ENCODE results near the gene KRTAP19-5. TPM values are rescaled to one million over a fixed set of nuclear protein-coding genes. Genes with fewer than 3 reads are reported as not detected.

KRTAP19-5 gene
- total and polyA plus RNA-seq, 4 experiments from 2014 or later: not detected

DNA sequence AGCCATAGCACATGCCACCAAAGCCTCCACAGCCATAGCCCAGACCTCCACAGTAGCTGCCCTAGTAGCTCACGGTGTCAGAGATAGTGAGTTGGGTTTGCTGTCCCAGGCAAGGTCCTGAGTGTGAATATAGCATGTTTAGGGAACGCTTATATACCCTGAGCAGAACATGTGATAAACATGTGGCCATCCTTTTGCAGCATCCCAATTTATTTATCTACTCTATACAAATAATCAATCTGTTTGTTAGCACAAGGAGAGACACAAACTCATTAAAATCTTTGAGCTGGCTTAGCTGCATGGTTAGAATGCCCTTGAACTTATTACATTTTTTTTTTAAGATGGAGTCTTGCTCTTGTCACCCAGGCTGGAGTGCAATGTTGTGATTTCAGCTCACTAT lies 14.6 kb downstream of the KRTAP19-5 start, which contains the start of gene KRTAP19-2:
TSS of gene KRTAP19-2 (minus strand) at position 101 of the 400 bp plus-strand sequence. CDS start at position 13, 88 bp downstream.
- no peak for DNase-seq
- H3K4me3 Mint-ChIP-seq: no peak within 1 kb of the TSS
- Histone ChIP-seq H3K4me1 (ENCODE audit: insufficient read depth, low read length) (no peaks in the 10 kb centered on the region), H3K4me3 (ENCODE audit: low read length in 2 of 2) (no peak within 1 kb of the TSS), H3K27me3 (ENCODE audit: insufficient read depth, low read length) (no peaks in the 10 kb centered on the region), H3K9me3 (ENCODE audit: control insufficient read depth in 1 of 2, low read length in 2 of 2) (peaks cover 0 to 3% of the 10 kb centered on the region in 2 donors), H3K36me3 (ENCODE audit: insufficient read depth, low read length) (no peaks in the 10 kb centered on the region), H3K27ac (ENCODE audit: low read depth, low read length) (no peak within 1 kb of the TSS)
- no peaks in the 10 kb centered on the region for H3K36me3 Mint-ChIP-seq
- ChIA-PET CTCF (ENCODE audit: partially characterized antibody) (no interaction called here), POLR2A (ENCODE audit: partially characterized antibody) (no interaction called here)
- no peaks in the 10 kb centered on the region for H3K4me1 Mint-ChIP-seq
- peaks cover 3 to 11% (median 9%) of the 10 kb centered on the region in 8 donors for H3K9me3 Mint-ChIP-seq
- intact Hi-C loops (cut with micrococcal nuclease): no loop called here
- H3K27ac Mint-ChIP-seq: no peak within 1 kb of the TSS
- no peaks in the 10 kb centered on the region for H3K27me3 Mint-ChIP-seq

DNA sequence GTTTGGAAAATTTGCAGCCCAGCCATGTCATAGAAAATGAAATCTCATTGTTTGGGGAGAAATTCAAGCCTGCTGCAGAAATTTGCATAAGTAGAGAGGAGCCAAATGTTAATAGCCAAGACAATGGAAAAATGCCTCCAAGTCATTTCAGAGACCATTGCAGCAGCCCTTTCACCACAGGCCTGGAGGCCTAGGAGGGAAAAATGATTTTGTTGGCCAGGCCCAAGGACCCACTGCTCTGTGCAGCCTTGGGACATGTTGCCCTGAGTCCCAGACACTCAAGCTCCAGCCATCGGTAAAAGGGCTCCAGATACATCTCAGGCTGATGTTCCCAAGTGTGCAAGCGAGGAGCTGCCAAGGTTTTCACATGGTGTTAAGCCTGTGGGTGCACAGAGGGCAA lies 15.8 kb downstream of the KRTAP19-5 start:
- intact Hi-C loops (cut with micrococcal nuclease): no loop called here
- H3K36me3 ChIP-seq (ENCODE audit: insufficient read depth, low read length): no peaks in the 10 kb centered on the region
- no peaks in the 10 kb centered on the region for H3K27me3 Mint-ChIP-seq

DNA sequence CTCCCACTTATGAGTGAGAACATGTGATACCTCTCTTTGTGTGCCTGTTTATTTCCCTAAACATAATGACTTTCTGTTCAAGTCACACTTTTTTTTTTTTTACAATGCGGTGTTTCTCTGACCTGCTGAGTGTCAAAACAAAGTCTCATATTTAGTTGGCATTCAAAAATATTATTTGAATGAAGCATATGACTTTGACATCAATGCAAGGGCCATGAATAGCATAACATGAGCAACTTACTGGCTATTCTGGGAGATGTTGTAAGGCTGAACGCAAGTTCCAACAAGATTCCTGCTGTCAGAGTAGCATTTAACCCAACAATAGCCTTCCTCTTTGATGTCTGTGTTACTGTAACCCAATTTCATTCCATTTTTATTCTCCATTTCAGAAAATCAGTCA lies 19.8 kb downstream of the KRTAP19-5 start:
- Mint-ChIP-seq H3K4me1 (no peaks in the 10 kb centered on the region), H3K9me3 (peaks cover 3 to 11% (median 7%) of the 10 kb centered on the region in 8 donors), H3K36me3 (no peaks in the 10 kb centered on the region), H3K4me3 (no peak overlapping the region), H3K27me3 (peaks cover 0 to 1% of the 10 kb centered on the region in 2 donors), H3K27ac (no peak overlapping the region)
- Histone ChIP-seq H3K27ac (ENCODE audit: low read depth, low read length) (no peak overlapping the region), H3K4me3 (ENCODE audit: low read length in 2 of 2) (no peak overlapping the region), H3K36me3 (ENCODE audit: insufficient read depth, low read length) (no peaks in the 10 kb centered on the region), H3K4me1 (ENCODE audit: insufficient read depth, low read length) (no peaks in the 10 kb centered on the region), H3K27me3 (ENCODE audit: insufficient read depth, low read length) (no peaks in the 10 kb centered on the region), H3K9me3 (ENCODE audit: control insufficient read depth in 1 of 2, low read length in 2 of 2) (peaks cover 0 to 3% of the 10 kb centered on the region in 2 donors)
- POLR2A ChIA-PET (ENCODE audit: partially characterized antibody): no interaction called here
- intact Hi-C loops (cut with micrococcal nuclease): no loop called here
- CTCF ChIA-PET (ENCODE audit: partially characterized antibody): no interaction called here
- no peak for DNase-seq

More for the DNA sequence above, 15.8 kb downstream of the KRTAP19-5 start:
- no peaks in the 10 kb centered on the region for H3K36me3 Mint-ChIP-seq
- H3K4me1 ChIP-seq (ENCODE audit: insufficient read depth, low read length): no peaks in the 10 kb centered on the region
- ChIA-PET CTCF (ENCODE audit: partially characterized antibody) (no interaction called here), POLR2A (ENCODE audit: partially characterized antibody) (no interaction called here)
- H3K4me1 Mint-ChIP-seq: no peaks in the 10 kb centered on the region
- no peak overlapping the region for H3K27ac Mint-ChIP-seq
- no peaks in the 10 kb centered on the region for H3K27me3 ChIP-seq (ENCODE audit: insufficient read depth, low read length)
- H3K9me3 Mint-ChIP-seq: peaks cover 3 to 11% (median 9%) of the 10 kb centered on the region in 8 donors
- DNase-seq: no peak
- peaks cover 0 to 3% of the 10 kb centered on the region in 2 donors for H3K9me3 ChIP-seq (ENCODE audit: control insufficient read depth in 1 of 2, low read length in 2 of 2)
- H3K4me3 Mint-ChIP-seq: no peak overlapping the region
- no peak overlapping the region for H3K27ac ChIP-seq (ENCODE audit: low read depth, low read length)
- no peak overlapping the region for H3K4me3 ChIP-seq (ENCODE audit: low read length in 2 of 2)

DNA sequence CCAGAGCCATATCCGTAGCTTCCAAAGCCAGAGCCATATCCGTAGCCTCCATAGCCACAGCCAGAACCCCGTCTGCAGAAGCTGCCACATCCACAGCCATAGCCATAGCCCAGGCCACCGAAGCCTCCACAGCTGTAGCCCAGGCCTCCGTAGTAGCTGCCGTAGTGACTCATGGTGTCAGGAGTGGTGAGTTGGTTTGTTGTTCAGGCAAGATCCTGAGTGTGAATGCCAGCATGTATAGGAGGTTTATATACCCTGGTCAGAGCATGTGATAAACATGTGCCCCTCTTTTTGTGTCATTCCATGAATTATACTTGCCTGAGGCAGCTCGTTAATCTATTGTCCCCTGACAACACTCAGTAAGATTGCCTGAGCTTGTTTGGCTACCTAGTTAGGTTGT lies 21.8 kb downstream of the KRTAP19-5 start, which contains the start of gene KRTAP19-1:
TSS of gene KRTAP19-1 (minus strand) at position 223 of the 400 bp plus-strand sequence. CDS start at position 173, 50 bp downstream.
- no peaks in the 10 kb centered on the region for H3K9me3 ChIP-seq (ENCODE audit: control insufficient read depth in 1 of 2, low read length in 2 of 2)
- H3K4me3 ChIP-seq (ENCODE audit: low read length in 2 of 2): no peak within 1 kb of the TSS
- Mint-ChIP-seq H3K27me3 (peaks cover 0 to 1% of the 10 kb centered on the region in 2 donors), H3K36me3 (no peaks in the 10 kb centered on the region), H3K9me3 (peaks cover 0 to 3% (median 0%) of the 10 kb centered on the region in 8 donors), H3K4me3 (no peak within 1 kb of the TSS), H3K27ac (no peak within 1 kb of the TSS), H3K4me1 (no peaks in the 10 kb centered on the region)
- H3K27me3 ChIP-seq (ENCODE audit: insufficient read depth, low read length): no peaks in the 10 kb centered on the region
- no peak for DNase-seq
- intact Hi-C loops (cut with micrococcal nuclease): no loop called here
- no peaks in the 10 kb centered on the region for H3K36me3 ChIP-seq (ENCODE audit: insufficient read depth, low read length)
- no peak within 1 kb of the TSS for H3K27ac ChIP-seq (ENCODE audit: low read depth, low read length)
- ChIA-PET CTCF (ENCODE audit: partially characterized antibody) (no interaction called here), POLR2A (ENCODE audit: partially characterized antibody) (no interaction called here)
- no peaks in the 10 kb centered on the region for H3K4me1 ChIP-seq (ENCODE audit: insufficient read depth, low read length)

DNA sequence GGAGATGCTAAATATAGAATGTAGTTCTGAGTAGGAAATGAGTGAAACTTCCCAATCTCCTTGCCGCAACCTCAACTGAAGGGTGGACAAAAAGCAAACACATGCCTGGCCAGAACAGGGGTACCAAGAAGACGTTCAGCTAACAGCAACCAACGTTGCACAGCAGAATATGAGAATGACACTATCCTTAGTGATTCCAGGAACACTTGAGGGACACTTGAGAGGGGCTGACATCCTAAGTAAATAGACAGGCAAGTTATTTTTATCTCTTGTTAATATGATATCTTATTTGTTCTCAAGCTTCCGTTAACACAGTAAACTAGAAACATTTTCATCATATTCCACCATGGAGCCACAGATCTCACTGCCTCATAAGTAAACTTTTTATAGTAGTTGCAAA lies 22.7 kb downstream of the KRTAP19-5 start:
- Histone ChIP-seq H3K9me3 (ENCODE audit: control insufficient read depth in 1 of 2, low read length in 2 of 2) (no peaks in the 10 kb centered on the region), H3K4me1 (ENCODE audit: insufficient read depth, low read length) (no peaks in the 10 kb centered on the region), H3K4me3 (ENCODE audit: low read length in 2 of 2) (no peak overlapping the region), H3K36me3 (ENCODE audit: insufficient read depth, low read length) (no peaks in the 10 kb centered on the region), H3K27ac (ENCODE audit: low read depth, low read length) (no peak overlapping the region), H3K27me3 (ENCODE audit: insufficient read depth, low read length) (no peaks in the 10 kb centered on the region)
- Mint-ChIP-seq H3K4me3 (no peak overlapping the region), H3K27me3 (peaks cover 0 to 1% of the 10 kb centered on the region in 2 donors), H3K36me3 (no peaks in the 10 kb centered on the region), H3K9me3 (peaks cover 0 to 3% (median 0%) of the 10 kb centered on the region in 8 donors), H3K4me1 (no peaks in the 10 kb centered on the region), H3K27ac (no peak overlapping the region)
- ChIA-PET CTCF (ENCODE audit: partially characterized antibody) (no interaction called here), POLR2A (ENCODE audit: partially characterized antibody) (no interaction called here)
- DNase-seq: no peak
- intact Hi-C loops (cut with micrococcal nuclease): no loop called here

DNA sequence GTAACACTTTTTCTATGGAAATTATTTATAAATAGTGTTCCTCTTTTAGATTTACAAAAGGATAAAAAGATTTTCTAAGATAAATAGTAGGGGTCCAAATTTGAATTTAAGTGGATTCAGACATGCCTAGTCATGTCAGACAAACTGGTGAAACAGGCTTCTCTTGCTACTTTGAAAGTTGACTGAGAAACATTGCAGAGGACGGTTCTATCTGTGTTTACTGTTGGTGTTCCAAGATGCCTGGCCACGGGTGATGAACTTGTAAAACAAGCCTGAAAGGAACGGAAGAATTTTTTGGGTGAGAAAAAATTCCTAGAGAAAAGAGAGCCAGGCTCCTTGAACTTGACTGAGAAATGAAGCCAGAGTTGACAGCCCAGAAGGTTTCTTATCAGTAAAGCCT lies 23.9 kb downstream of the KRTAP19-5 start:
- intact Hi-C loops (cut with micrococcal nuclease): no loop called here
- H3K27me3 Mint-ChIP-seq: peaks cover 0 to 1% of the 10 kb centered on the region in 2 donors
- H3K4me1 ChIP-seq (ENCODE audit: insufficient read depth, low read length): no peaks in the 10 kb centered on the region
- H3K4me1 Mint-ChIP-seq: no peaks in the 10 kb centered on the region
- DNase-seq: no peak
- H3K36me3 Mint-ChIP-seq: no peaks in the 10 kb centered on the region
- CTCF ChIA-PET (ENCODE audit: partially characterized antibody): no interaction called here
- H3K36me3 ChIP-seq (ENCODE audit: insufficient read depth, low read length): no peaks in the 10 kb centered on the region
- POLR2A ChIA-PET (ENCODE audit: partially characterized antibody): no interaction called here
- H3K4me3 ChIP-seq (ENCODE audit: low read length in 2 of 2): no peak overlapping the region
- no peaks in the 10 kb centered on the region for H3K9me3 ChIP-seq (ENCODE audit: control insufficient read depth in 1 of 2, low read length in 2 of 2)
- no peaks in the 10 kb centered on the region for H3K27me3 ChIP-seq (ENCODE audit: insufficient read depth, low read length)
- no peak overlapping the region for H3K27ac Mint-ChIP-seq
- H3K27ac ChIP-seq (ENCODE audit: low read depth, low read length): no peak overlapping the region
- H3K9me3 Mint-ChIP-seq: peaks cover 0 to 3% (median 0%) of the 10 kb centered on the region in 8 donors
- no peak overlapping the region for H3K4me3 Mint-ChIP-seq

DNA sequence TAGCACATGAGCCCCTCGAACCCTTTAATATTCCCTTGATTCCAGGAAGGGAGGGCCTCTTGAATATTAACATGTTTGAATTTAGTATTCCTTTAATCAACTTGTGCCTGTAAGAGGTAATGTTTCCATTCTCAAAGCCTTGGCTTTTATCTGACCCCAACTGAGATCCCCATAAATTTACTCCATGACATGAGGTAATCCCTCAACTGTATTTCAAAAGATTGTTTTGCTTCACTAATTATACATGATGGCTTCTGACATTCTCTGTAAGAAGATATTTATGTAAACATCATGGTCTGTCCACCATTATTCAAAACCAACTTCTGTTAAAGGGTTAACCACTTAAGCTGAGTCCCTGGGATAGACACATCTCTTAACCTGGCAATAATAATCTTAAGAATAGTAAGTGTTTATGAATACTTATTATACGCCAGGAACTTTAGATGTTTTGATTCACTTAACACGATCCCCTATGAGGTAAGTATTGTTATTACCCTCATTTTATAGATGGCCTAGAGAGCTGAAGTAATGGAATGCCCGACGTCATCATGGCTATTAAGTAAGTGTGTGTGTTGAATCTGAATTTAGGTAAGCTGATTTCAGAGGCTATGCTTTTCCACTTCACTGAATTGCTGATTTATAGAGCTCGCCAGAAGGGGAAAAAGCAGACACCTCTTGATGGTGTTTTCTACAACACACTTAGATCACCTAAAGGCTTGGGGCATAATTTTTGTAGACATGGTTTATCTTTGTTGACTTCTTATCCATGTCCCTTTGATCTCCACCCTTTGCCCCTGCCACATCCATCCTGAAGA lies 32.8 kb downstream of the KRTAP19-5 start:
- H3K27ac Mint-ChIP-seq: no peak overlapping the region
- H3K4me1 Mint-ChIP-seq: no peaks in the 10 kb centered on the region
- POLR2A ChIA-PET (ENCODE audit: partially characterized antibody): no interaction called here
- peaks cover 0 to 3% (median under 1%) of the 10 kb centered on the region in 8 donors for H3K9me3 Mint-ChIP-seq
- intact Hi-C loops (cut with micrococcal nuclease): no loop called here
- no peak for DNase-seq
- peaks cover 0 to 8% of the 10 kb centered on the region in 2 donors for H3K27me3 Mint-ChIP-seq
- no peaks in the 10 kb centered on the region for H3K36me3 Mint-ChIP-seq
- CTCF ChIA-PET (ENCODE audit: partially characterized antibody): no interaction called here
- Histone ChIP-seq H3K27ac (ENCODE audit: low read depth, low read length) (no peak overlapping the region), H3K9me3 (ENCODE audit: control insufficient read depth in 1 of 2, low read length in 2 of 2) (no peaks in the 10 kb centered on the region), H3K27me3 (ENCODE audit: insufficient read depth, low read length) (no peaks in the 10 kb centered on the region), H3K4me3 (ENCODE audit: low read length in 2 of 2) (no peak overlapping the region), H3K4me1 (ENCODE audit: insufficient read depth, low read length) (no peaks in the 10 kb centered on the region), H3K36me3 (ENCODE audit: insufficient read depth, low read length) (no peaks in the 10 kb centered on the region)
- H3K4me3 Mint-ChIP-seq: no peak overlapping the region

Measured in CD4-positive, alpha-beta memory T cell (primary cell).